Measurements from ENCODE around the gene MED17.

GRCh38 chr11:93838967-93839366 lies 54.9 kb downstream of the MED17 start:
- TF ChIP-seq, protein P1, sequence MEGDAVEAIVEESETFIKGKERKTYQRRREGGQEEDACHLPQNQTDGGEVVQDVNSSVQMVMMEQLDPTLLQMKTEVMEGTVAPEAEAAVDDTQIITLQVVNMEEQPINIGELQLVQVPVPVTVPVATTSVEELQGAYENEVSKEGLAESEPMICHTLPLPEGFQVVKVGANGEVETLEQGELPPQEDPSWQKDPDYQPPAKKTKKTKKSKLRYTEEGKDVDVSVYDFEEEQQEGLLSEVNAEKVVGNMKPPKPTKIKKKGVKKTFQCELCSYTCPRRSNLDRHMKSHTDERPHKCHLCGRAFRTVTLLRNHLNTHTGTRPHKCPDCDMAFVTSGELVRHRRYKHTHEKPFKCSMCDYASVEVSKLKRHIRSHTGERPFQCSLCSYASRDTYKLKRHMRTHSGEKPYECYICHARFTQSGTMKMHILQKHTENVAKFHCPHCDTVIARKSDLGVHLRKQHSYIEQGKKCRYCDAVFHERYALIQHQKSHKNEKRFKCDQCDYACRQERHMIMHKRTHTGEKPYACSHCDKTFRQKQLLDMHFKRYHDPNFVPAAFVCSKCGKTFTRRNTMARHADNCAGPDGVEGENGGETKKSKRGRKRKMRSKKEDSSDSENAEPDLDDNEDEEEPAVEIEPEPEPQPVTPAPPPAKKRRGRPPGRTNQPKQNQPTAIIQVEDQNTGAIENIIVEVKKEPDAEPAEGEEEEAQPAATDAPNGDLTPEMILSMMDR (IDR thresholded peaks at IDR 0.05), result no peak
- TF ChIP-seq ZNF263 (CRISPR knock-in tag; IDR thresholded peaks at IDR 0.05; ENCODE audit: low read depth) (no peak), SP1 (CRISPR knock-in tag; conservative IDR thresholded peaks at IDR 0.05) (no peak), CREB1 (CRISPR knock-in tag; IDR thresholded peaks at IDR 0.05) (no peak), USF2 (CRISPR knock-in tag; IDR thresholded peaks at IDR 0.05) (no peak), SMAD4 (CRISPR knock-in tag; IDR thresholded peaks at IDR 0.05) (no peak), IRF2 (CRISPR knock-in tag; IDR thresholded peaks at IDR 0.05; ENCODE audit: borderline replicate concordance, low read depth) (no peak), ELF4 (CRISPR knock-in tag; IDR thresholded peaks at IDR 0.05; ENCODE audit: low read depth) (no peak), RELA (CRISPR knock-in tag; IDR thresholded peaks at IDR 0.05; ENCODE audit: borderline replicate concordance) (no peak)
- TF ChIP-seq, protein P2, sequence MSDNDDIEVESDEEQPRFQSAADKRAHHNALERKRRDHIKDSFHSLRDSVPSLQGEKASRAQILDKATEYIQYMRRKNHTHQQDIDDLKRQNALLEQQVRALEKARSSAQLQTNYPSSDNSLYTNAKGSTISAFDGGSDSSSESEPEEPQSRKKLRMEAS (CRISPR knock-in tag; IDR thresholded peaks at IDR 0.05), result no peak
- TF ChIP-seq, protein P3, sequence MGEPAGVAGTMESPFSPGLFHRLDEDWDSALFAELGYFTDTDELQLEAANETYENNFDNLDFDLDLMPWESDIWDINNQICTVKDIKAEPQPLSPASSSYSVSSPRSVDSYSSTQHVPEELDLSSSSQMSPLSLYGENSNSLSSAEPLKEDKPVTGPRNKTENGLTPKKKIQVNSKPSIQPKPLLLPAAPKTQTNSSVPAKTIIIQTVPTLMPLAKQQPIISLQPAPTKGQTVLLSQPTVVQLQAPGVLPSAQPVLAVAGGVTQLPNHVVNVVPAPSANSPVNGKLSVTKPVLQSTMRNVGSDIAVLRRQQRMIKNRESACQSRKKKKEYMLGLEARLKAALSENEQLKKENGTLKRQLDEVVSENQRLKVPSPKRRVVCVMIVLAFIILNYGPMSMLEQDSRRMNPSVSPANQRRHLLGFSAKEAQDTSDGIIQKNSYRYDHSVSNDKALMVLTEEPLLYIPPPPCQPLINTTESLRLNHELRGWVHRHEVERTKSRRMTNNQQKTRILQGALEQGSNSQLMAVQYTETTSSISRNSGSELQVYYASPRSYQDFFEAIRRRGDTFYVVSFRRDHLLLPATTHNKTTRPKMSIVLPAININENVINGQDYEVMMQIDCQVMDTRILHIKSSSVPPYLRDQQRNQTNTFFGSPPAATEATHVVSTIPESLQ (CRISPR knock-in tag; IDR thresholded peaks at IDR 0.05), result no peak

Data from WTC11 (cell line).